H9 (cell line): ENCODE measurements around the gene GRAP2. TPM values are rescaled to one million over a fixed set of nuclear protein-coding genes. Genes with fewer than 3 reads are reported as not detected.

Experiments used
- DNase-seq: peaks from one replicate; pipeline ENCODE4 v3.0.0-alpha.2; 2017
- H2AFZ ChIP-seq: one replicate; pipeline ENCODE4 v1.6.1; 2013; ENCODE audit warnings: mild to moderate bottlenecking, low read length, control low read depth, moderate library complexity
- H2AK5ac ChIP-seq: 2 replicates; pipeline ENCODE4 v1.6.1; 2013; ENCODE audit warnings: low read length, control low read depth, mixed read lengths; ENCODE audit not compliant: insufficient read length
- H2BK120ac ChIP-seq: one replicate; pipeline ENCODE4 v1.6.1; 2013; ENCODE audit warnings: low read depth, mild to moderate bottlenecking, low read length, control low read depth, inconsistent platforms; ENCODE audit not compliant: poor library complexity, severe bottlenecking
- H2BK12ac ChIP-seq: 2 replicates; pipeline ENCODE4 v1.6.1; 2013; ENCODE audit warnings: low read length, control low read depth, mixed read lengths, low read depth; ENCODE audit not compliant: insufficient read length
- H2BK15ac ChIP-seq: 2 replicates; pipeline ENCODE4 v1.6.1; 2013; ENCODE audit warnings: low read depth, low read length, control low read depth
- H2BK20ac ChIP-seq: one replicate; pipeline ENCODE4 v1.6.1; 2013; ENCODE audit warnings: low read depth, mild to moderate bottlenecking, low read length, control low read depth, inconsistent platforms; ENCODE audit not compliant: poor library complexity, severe bottlenecking
- H2BK5ac ChIP-seq: 2 replicates; pipeline ENCODE4 v1.6.1; 2013; ENCODE audit warnings: low read length, control low read depth, mixed read lengths; ENCODE audit not compliant: insufficient read length
- H3K14ac ChIP-seq: 2 replicates; pipeline ENCODE4 v1.6.1; 2013; ENCODE audit warnings: low read length, control low read depth; ENCODE audit not compliant: insufficient read depth
- H3K18ac ChIP-seq: 2 replicates; pipeline ENCODE4 v1.6.1; 2013; ENCODE audit warnings: low read depth, mild to moderate bottlenecking, mixed read lengths, low read length, control low read depth; ENCODE audit not compliant: insufficient read length
- H3K23ac ChIP-seq: 2 replicates; pipeline ENCODE4 v1.6.1; 2013; ENCODE audit warnings: low read length, control low read depth, mixed read lengths, low read depth; ENCODE audit not compliant: insufficient read length
- H3K23me2 ChIP-seq: 2 replicates; pipeline ENCODE4 v1.6.1; 2013; ENCODE audit warnings: low read depth, mild to moderate bottlenecking, mixed read lengths, low read length, control low read depth; ENCODE audit not compliant: insufficient read length, poor library complexity, severe bottlenecking
- H3K27ac ChIP-seq: 2 replicates; pipeline ENCODE4 v1.5.1; 2013; ENCODE audit warnings: low read length, control low read depth, mixed read lengths, low read depth; ENCODE audit not compliant: insufficient read length
- H3K27me3 ChIP-seq: 2 replicates; pipeline ENCODE4 v1.6.1; 2013; ENCODE audit warnings: low read length, control low read depth, inconsistent platforms; ENCODE audit not compliant: insufficient read depth
- H3K4ac ChIP-seq: 2 replicates; pipeline ENCODE4 v1.6.1; 2013; ENCODE audit warnings: low read depth, mild to moderate bottlenecking, control low read depth, inconsistent platforms, low read length, moderate library complexity
- H3K4me1 ChIP-seq: 2 replicates; pipeline ENCODE4 v1.6.1; 2013; ENCODE audit warnings: low read length, control low read depth, inconsistent platforms; ENCODE audit not compliant: insufficient read depth
- H3K4me2 ChIP-seq: 2 replicates; pipeline ENCODE4 v1.6.1; 2013; ENCODE audit warnings: low read length, control low read depth, mixed read lengths; ENCODE audit not compliant: insufficient read length, insufficient read depth
- H3K56ac ChIP-seq: 2 replicates; pipeline ENCODE4 v1.6.1; 2013; ENCODE audit warnings: low read depth, mild to moderate bottlenecking, mixed read lengths, low read length, control low read depth; ENCODE audit not compliant: insufficient read length
- H3K79me1 ChIP-seq: 2 replicates; pipeline ENCODE4 v1.6.1; 2013; ENCODE audit warnings: low read depth, mild to moderate bottlenecking, moderate library complexity, low read length, control low read depth, inconsistent platforms; ENCODE audit not compliant: insufficient read depth, poor library complexity, severe bottlenecking
- H3K79me2 ChIP-seq: 2 replicates; pipeline ENCODE4 v1.6.1; 2013; ENCODE audit warnings: low read length, control low read depth, inconsistent platforms; ENCODE audit not compliant: insufficient read depth
- H3K9ac ChIP-seq: 2 replicates; pipeline ENCODE4 v1.6.1; 2013; ENCODE audit warnings: low read length, control low read depth, mixed read lengths; ENCODE audit not compliant: insufficient read length; ENCODE audit errors: extremely low read depth
- H3K9me3 ChIP-seq: one replicate; pipeline ENCODE4 v1.6.1; 2013; ENCODE audit warnings: low read depth, low read length, inconsistent platforms; ENCODE audit not compliant: control insufficient read depth
- H3T11ph ChIP-seq: one replicate; pipeline ENCODE4 v1.6.1; 2013; ENCODE audit warnings: mild to moderate bottlenecking, low read length, control low read depth, inconsistent platforms
- H4K20me1 ChIP-seq: one replicate; pipeline ENCODE4 v1.6.1; 2013; ENCODE audit not compliant: control insufficient read depth, insufficient read length, insufficient read depth
- H4K5ac ChIP-seq: 2 replicates; pipeline ENCODE4 v1.6.1; 2013; ENCODE audit warnings: low read depth, mild to moderate bottlenecking, mixed read lengths, low read length, control low read depth; ENCODE audit not compliant: insufficient read length
- H4K8ac ChIP-seq: replicated peaks from 2 replicates; pipeline ENCODE4 v1.6.1; 2013; ENCODE audit warnings: low read length, control low read depth, mixed read lengths, low read depth; ENCODE audit not compliant: insufficient read length
- H4K91ac ChIP-seq: 2 replicates; pipeline ENCODE4 v1.6.1; 2013; ENCODE audit warnings: low read depth, mild to moderate bottlenecking, moderate library complexity, mixed read lengths, low read length, control low read depth; ENCODE audit not compliant: insufficient read length
- H3K27ac Mint-ChIP-seq, 3 experiments: 2 replicates in 2 of 3; 3 replicates in 1 of 3; pipeline ENCODE4 v1.8.0; 2020 to 2021; ENCODE audit warnings: mixed read lengths in 3 of 3, mild to moderate bottlenecking in 1 of 3, moderate library complexity in 1 of 3
- H3K27me3 Mint-ChIP-seq: 2 replicates; pipeline ENCODE4 v1.8.0; 2021; ENCODE audit warnings: low read depth, mild to moderate bottlenecking, moderate library complexity, mixed read lengths
- H3K36me3 Mint-ChIP-seq, 3 experiments: 2 replicates in 2 of 3; 3 replicates in 1 of 3; pipeline ENCODE4 v1.8.0; 2020 to 2021; ENCODE audit warnings: low read depth in 3 of 3, mixed read lengths in 3 of 3; ENCODE audit not compliant: insufficient read depth in 1 of 3
- H3K4me1 Mint-ChIP-seq, 2 experiments: 2 replicates each; pipeline ENCODE4 v1.8.0; 2020; ENCODE audit warnings: mixed read lengths in 2 of 2
- H3K4me3 Mint-ChIP-seq, 2 experiments: 2 replicates in 1 of 2; 3 replicates in 1 of 2; pipeline ENCODE4 v1.8.0; 2020 to 2021; ENCODE audit warnings: mild to moderate bottlenecking in 2 of 2, mixed read lengths in 2 of 2, moderate library complexity in 1 of 2
- H3K9me3 Mint-ChIP-seq, 2 experiments: 2 replicates in 1 of 2; 3 replicates in 1 of 2; pipeline ENCODE4 v1.8.0; 2020; ENCODE audit warnings: mild to moderate bottlenecking in 2 of 2, mixed read lengths in 2 of 2, moderate library complexity in 1 of 2
- CTCF ChIP-seq: fragments of 200-600 bp; sonication (generic); conservative IDR thresholded peaks from 3 replicates; pipeline ENCODE4 v1.8.0; 2021; ENCODE audit warnings: antibody characterized with exemption, mild to moderate bottlenecking
- WGBS: extraction: QIAGEN DNeasy Blood & Tissue Kit; methylation state at CpG from one replicate; pipeline ENCODE4 v1.1.7; 2013; ENCODE audit warnings: missing lambda C conversion rate, low lambda C conversion rate, mixed read lengths; ENCODE audit not compliant: insufficient read length; ENCODE audit errors: extremely low coverage; 5-methylcytosine and 5-hydroxymethylcytosine counted together
- total RNA-seq: library from RNA; stranded (reverse); gene quantifications from 2 replicates; pipeline ENCODE4 v1.2.1, GENCODE V29; 2021

Gene GRAP2
- total RNA-seq, 1 experiment from 2014 or later, result not detected

- Histone ChIP-seq H4K91ac (no peak overlapping the region), H3K79me1 (no peaks in the 10 kb centered on the region), H3T11ph (no peak overlapping the region), H3K18ac (no peak overlapping the region), H3K27ac (no peak overlapping the region), H3K23ac (no peak overlapping the region), H3K79me2 (no peaks in the 10 kb centered on the region), H3K9ac (no peak overlapping the region), H4K8ac (no peak overlapping the region), H2AK5ac (no peak overlapping the region), H4K20me1 (no peaks in the 10 kb centered on the region), H3K27me3 (no peaks in the 10 kb centered on the region), H3K4me1 (no peaks in the 10 kb centered on the region), H2AFZ (peak overlapping the region; percentile 79), H3K23me2 (no peaks in the 10 kb centered on the region), H2BK20ac (no peak overlapping the region), H2BK5ac (no peak overlapping the region), H3K56ac (no peak overlapping the region), H3K14ac (no peak overlapping the region), H3K4me2 (no peak overlapping the region), H2BK12ac (no peak overlapping the region), H2BK15ac (no peak overlapping the region), H4K5ac (no peak overlapping the region), H3K9me3 (no peaks in the 10 kb centered on the region), H3K4ac (no peak overlapping the region), H2BK120ac (no peak overlapping the region)
- DNase-seq, result no peak
- Mint-ChIP-seq H3K27ac (no peak overlapping the region), H3K4me1 (peaks cover 13 to 35% of the 10 kb centered on the region in 2 experiments), H3K36me3 (no peaks in the 10 kb centered on the region), H3K4me3 (no peak overlapping the region), H3K9me3 (no peaks in the 10 kb centered on the region), H3K27me3 (peaks cover 2% of the 10 kb centered on the region)
- no CpG with 5 or more reads among the region's 12 CpGs for WGBS
- no peak for TF ChIP-seq CTCF
These were observed 17.1 kb downstream of the GRAP2 start for GRCh38 chr22:39917776-39918495.
